GM21825 (cell line): ENCODE measurements around the gene FZD1.

Experiments
- ATAC-seq: cut with Tn5 transposase; IDR thresholded peaks from one replicate; pipeline ENCODE4 v1.9.1; 2021; ENCODE audit warnings: mild to moderate bottlenecking, moderate library complexity; ENCODE audit not compliant: unreplicated experiment

FZD1 gene

DNA sequence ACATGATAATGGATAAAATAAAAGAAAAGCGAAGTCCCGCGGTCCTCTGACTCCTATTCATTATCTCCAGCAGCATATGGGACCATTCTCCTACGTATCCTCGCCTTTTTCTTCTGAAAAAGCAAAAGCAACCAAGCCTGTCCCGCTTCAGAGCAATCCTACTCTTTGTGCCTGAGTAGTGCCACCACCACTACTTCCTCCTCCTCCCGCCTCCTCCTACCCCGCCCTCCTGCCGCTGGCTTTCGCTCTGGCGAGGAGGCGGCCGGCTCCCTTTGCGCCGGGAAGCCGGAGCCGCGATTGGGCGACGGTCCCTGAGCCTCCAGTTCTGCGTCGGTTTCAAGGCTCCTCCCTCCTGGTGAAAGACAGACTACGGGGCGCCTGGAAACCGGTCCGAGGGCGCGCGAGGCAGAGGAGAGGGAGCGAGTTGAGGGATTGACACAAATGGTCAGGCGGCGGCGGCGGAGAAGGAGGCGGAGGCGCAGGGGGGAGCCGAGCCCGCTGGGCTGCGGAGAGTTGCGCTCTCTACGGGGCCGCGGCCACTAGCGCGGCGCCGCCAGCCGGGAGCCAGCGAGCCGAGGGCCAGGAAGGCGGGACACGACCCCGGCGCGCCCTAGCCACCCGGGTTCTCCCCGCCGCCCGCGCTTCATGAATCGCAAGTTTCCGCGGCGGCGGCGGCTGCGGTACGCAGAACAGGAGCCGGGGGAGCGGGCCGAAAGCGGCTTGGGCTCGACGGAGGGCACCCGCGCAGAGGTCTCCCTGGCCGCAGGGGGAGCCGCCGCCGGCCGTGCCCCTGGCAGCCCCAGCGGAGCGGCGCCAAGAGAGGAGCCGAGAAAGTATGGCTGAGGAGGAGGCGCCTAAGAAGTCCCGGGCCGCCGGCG, at the start of gene FZD1:
FZD1 (plus strand) TSS at position 388 of the 878 bp plus-strand sequence; CDS start at position 836, 448 bp downstream.
- peak; percentile 89 for ATAC-seq

DNA sequence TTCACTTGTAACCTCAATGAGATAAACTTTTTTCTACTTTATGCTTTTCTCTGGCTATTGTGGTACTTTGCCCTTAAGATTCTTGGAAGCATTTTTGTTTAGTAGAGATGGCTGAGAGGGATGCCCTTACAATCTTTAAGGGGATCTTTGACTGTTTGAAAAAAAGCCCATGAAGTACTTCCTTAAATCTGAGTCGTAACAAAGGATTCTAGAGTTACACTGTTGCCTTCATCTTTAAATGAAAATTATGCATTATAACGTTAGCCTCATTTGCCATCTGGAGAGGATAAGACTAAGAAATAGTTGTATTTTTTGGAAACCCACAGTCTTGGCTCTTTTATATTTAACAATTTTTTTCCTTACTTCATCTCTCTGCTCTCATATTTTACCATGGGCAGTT, 37.8 kb upstream of the FZD1 start:
- no peak for ATAC-seq

DNA sequence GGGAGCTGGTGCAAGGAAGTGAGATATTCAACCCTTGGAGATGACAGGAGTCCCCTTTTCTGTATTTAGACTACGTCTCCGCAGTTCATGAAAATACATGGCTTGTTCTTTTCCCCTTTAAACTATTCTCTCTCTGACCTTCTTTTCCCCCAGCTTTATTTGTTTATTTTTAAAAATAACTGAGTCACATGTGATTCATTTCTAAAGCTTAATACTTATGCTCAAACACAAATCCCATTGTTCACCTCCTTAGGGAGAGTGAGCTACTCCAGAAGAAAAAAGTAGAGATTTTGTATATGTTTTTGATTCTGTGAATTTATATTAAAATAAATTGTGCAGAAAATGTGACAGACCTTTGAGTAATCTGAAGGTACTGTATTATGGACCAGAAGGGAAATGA, 35.9 kb upstream of the FZD1 start:
- no peak for ATAC-seq

DNA sequence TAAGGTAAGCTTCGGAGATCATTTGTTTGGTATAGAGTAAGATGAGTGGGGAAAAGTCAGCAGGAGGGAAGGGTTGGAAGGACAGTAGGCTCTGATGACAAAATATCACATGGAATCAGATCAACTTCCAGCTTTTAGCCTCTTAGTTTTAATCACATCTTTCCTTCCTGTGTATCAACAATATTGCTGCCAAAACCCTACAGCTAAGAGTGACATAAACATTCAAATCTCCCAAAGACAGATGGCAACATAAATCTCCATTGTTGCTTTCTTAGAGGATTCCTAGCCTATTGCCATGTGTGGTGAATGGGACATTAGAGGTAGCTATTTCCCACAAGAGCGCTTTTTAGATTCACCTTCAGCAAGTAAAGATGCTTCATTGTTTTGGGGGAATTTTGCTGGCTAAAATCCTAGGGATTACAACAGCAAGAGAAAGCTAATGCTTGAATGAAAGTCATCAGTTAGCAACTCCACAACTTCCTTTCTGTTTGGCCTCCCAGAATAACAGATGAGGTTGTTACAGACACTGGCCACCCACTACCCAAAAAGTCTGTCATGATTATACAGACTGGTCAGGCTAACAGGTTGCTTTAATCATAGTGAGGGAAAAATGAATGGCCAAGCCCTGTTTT, 35.2 kb upstream of the FZD1 start:
- ATAC-seq: no peak

DNA sequence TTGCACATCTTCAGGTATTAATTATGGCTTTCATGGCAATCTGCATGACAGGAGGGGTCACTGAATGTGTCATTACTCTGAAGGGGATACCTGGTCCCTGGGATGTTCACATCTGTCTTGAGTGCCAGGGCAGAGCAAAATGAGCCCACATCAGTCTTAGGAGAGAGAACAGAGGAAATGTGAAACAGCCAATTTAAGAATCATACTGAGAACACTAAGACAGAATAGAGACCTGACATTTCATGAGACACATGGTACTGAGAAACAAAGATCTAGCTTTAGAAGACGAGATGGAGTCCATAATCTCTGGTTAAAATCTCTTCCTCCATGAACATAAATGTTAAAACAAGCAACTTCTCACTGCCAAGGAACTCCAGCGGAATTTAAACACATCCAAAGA, 34.1 kb upstream of the FZD1 start:
- no peak for ATAC-seq

DNA sequence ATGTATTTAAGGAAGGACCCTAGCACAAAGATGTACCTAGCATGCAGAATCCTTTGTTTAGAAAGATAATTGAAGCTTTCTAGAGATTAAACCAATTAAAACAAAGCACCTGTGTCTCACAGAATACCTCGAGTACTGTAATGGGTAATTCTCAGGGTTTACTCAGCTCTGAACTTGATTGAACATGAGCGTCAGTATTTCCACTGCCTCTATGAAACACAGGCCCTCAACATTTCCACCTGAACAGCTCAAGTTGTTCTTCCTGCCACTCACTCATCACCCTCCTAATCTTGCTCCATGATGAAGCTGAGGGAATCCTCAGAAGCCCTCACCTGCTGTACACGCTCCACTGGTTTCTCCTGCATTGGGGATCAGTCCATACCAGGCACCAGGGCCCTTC, 33.7 kb upstream of the FZD1 start:
- ATAC-seq: no peak

DNA sequence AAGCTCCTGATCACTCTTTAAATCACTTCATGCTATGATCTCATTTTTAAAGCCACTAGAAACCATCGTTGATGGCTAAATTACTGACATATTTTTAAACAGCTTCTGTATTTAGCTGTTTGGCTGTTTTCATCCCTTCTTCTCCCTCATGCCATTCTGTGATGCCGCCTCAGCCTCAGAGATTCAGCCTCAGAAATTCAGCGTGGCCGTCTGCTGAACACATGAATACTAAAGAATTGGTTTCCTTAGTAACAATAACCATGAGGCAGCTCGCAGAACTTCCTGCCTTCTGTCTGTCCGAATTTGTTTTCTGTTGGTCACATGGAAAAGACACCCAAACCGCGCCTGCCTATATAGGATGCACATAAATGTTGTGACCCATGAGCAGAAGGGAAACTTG, 31.0 kb upstream of the FZD1 start:
- ATAC-seq: no peak

DNA sequence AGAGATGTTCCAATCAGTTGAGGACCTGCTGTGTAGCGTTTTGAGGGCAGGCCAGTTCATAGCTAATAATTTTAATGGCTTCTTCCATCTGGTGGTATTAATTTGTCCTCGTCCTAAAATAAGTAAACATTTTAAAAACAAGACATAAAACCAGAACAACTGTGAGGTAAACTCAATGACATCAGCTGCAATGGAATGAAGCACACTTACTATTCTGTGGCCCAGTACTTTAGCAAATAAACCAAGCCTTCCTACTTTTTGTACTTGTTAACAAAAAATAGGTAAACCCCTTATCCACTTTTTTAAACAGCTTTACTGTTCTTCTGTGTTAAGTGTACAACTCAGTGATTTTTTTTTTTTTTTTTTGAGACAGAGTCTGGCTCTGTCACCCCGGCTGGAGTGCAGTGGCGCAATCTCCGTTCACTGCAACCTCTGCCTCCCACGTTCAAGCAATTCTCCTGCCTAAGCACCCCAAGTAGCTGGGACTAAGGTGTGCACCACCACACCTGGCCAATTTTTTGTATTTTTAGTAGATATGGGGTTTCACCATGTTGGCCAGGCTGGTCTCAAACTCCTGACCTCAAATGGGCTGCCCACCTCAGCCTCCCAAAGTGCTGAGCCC, 28.9 kb upstream of the FZD1 start:
- no peak for ATAC-seq

DNA sequence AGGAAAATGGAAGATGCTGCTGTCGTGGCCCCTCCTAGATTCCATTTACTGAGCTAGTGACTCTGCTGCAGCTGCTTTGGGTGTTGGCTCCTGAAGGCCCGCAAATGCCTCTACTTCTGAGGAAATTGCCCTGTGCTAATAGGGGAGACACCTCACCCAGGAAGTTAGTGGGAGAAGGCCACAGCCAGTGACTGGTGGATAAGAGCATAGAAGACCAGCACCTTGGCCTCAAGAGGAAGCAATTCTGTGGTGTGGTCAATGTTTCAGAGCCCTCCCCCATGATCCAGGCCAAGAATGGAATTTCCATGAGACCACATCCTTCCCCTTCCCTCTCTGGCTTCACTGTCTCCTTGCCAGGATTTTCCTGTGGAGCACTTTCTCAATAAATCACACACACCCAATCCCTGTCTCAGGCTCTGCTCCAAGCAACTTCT, 25.0 kb upstream of the FZD1 start:
- ATAC-seq: no peak

DNA sequence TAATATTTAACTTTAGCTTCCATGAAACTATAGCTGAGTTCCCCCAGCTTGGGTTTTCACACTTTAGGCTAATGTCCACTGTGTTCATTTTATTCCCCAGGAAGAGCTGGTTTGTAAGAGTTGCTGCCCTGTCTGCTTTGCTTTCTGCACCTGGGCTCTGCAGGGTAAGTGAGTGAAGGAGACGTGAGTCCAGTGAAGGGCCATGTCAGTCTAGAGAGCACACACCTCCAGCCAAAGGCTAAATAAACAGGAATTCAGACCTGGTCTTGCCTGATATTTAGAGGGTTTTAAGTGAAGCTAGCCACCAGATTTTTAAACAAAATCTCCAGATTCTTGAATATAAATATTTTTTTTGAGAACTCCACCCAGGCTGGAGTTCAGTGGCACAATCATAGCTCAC, 24.5 kb upstream of the FZD1 start:
- ATAC-seq: no peak

DNA sequence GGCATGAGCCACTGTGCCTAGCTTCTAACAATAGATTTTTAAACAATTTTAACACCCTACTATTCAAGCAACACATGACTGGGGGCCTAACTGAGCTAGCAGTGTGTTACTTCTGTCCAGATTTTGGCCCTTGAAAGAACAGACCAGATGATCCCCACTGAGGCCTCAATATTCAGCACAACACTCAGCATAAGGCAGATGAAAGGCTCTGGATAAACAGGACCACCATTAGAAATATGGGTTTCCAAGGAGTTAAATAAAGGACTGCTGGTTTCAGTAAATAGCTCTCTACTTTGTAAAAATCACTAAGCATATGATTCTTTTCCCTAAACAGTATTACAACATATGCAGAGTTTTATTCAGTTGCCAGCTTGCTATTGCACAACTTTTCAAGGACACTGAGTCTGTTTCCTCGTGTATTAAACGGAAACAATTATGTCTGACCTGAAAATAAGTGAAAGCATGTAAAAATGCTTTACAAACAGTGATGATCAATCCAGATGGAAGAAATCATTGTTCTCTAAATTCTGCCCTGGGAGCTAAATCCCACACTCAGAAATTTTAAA, 23.8 kb upstream of the FZD1 start:
- no peak for ATAC-seq

DNA sequence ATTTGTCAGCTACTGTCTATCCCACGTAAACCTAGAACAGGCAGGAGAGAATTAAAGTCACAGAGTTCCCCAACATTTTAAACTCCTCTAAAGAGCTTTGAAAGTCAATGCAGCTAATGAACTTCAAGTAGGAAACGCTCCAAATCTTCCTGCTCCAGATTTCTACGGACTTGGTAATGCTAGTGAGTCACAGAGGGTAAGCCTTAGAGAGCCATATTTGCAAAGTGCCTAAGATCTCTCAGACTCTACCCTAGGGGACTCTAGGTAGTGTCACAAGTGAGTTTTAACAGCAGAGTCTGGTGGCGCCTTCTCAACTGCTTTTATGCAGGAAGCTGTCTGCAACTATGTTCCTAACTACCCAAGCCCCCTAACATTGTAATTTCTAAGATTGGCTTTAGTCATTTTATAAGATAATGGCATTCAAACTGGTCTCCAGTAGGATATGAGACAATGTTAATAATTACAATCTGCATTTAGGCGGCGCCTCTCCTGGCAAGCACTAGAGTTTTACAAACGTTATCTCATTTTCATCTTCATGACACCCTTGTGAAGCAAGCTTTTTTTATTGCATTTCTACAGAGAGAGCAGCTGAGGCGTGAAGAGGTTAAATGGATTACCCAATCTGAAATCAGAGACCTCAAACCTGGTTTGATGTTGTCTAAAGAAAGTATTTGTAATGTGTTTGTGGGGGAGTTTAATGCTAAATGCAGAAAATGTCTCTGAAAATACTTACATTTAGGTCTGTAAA, 22.0 kb upstream of the FZD1 start:
- no peak for ATAC-seq

DNA sequence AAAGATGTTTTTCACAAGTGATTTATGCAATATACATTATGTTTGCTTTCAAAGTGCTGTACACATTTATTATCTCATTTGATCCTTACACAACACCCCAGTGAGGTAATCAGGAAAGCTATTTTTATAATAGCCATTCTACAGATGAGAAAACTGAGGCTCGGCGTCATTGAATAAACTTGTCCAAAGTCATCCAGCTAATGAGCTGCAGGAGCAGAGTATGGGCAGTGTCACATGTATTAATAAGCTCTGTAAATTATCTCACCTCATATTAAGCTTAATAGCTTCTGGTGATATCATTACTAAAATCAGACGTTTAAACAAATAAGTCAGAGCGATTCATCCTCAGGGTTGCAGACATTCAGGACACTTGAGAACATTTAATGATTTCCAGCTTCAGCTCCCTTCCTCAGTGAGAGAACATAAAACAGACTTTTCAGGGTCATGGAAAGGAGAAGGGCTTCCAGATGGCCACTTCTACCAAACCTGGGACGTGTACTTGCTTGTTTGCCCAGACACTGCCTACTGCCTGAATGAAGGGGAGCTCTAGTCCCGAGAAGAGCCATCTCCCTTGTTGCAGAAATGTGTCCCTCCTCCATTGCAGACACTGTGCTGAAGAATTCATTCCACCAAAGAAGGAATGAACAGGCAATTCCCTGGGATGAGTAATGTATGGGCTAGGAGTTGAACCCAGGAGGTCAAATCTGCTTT, 20.5 kb upstream of the FZD1 start:
- no peak for ATAC-seq

DNA sequence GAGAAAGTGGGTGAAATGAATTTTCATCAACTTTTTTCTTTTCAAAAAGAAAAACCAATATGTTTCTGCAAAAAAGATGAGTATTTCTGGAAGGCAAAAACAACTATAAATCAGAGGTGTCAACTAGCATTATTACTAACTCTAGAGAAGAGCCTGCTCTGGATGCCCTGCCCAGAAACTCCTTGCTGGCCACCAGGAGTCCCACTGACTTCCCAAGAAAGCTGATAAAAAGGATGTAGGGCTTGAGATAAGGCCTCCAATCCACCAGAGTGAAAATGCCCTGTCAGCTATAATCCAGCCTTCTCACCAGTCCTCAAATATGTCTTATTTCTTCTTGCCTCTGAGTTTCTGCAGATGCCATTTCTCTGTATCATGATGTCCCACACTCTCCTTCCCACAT, 16.7 kb upstream of the FZD1 start:
- ATAC-seq: no peak

DNA sequence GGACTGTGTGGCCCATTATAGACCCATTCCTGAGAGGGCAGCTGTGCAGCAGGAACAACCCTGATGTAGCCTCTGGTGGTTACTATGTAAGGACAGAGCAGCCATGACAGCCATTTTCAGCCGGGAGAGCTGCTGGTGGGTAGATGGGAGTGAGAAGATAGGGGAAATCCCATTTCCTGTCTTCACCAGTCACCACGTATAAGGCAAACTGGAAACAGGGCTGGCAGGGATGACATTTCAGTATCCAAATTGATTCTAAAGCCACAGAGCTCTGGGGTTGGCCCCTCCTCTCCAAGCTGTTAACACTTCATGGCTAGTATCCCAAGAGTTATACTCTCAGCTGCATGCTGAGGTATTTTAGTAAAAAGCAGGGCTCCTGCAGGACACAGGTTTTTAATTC, 15.2 kb upstream of the FZD1 start:
- no peak for ATAC-seq

DNA sequence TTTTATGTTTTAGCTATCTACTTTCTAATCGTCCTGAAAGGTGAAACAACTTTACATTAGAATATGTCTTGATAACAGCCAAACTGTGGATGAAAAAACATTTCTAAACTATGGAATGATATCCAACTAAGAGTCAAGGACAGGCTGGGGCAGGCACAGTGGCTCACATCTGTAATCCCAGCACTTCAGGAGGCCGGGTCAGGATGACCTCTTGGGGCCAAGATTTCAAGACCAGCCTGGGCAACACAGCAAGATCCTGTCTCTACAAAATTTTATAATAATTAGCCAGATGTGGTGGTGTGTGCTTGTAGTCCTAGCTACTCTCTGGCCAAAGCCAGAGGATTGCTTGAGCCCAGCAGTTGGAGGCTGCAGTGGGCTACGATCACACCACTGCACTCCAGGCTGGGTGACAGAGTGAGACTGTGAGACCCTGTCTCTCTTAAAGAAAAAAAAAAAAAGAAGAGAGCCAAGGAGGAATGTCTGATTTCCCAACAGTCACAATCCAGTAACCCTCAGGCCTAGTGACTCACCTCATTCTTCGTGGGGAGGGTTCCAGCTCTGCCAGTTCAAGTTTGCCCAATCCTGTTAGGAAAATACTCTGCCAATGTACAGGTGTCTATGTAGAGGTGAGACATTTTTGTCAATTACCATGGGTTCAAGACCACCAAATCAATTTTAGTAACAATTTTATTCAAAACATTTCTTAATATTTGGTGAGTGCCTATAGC, 14.6 kb upstream of the FZD1 start:
- no peak for ATAC-seq

DNA sequence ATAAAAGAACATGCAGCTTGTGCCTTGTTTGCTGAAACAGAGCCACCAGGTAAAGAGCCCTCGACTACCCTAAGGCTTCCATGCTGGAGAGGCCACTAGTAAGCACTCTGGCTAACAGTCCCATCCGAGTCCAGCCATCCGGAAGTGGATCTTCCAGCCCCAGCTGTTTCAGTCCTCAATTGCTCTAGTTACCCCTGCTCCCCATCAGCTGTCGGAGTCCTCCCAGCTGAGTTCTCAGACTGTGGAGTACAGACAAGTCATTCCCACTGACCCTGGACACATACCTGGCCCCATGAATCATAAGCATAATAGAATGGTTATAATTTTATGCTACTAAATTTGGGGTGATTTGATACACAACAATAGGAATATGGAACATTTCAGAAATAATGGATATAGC, 13.5 kb upstream of the FZD1 start:
- no peak for ATAC-seq

DNA sequence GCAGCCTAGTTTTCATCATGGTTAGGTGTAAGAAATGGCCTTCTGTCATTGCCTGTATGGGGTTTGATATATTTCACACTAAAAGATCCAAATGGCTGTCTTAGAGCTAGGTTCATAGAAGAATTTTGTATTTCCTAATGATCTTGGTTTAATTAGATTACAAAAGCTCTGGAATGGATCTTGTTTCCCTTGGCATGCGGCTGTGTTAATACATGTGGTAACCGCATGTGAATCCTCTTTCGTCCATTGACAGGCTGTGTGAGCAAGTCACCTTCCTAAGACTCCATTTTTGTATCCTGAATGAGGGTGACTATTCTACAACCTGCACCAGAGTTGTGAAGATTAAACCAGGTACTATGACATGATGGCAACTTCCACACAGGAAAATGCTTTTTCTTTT, 12.4 kb upstream of the FZD1 start:
- ATAC-seq: no peak

DNA sequence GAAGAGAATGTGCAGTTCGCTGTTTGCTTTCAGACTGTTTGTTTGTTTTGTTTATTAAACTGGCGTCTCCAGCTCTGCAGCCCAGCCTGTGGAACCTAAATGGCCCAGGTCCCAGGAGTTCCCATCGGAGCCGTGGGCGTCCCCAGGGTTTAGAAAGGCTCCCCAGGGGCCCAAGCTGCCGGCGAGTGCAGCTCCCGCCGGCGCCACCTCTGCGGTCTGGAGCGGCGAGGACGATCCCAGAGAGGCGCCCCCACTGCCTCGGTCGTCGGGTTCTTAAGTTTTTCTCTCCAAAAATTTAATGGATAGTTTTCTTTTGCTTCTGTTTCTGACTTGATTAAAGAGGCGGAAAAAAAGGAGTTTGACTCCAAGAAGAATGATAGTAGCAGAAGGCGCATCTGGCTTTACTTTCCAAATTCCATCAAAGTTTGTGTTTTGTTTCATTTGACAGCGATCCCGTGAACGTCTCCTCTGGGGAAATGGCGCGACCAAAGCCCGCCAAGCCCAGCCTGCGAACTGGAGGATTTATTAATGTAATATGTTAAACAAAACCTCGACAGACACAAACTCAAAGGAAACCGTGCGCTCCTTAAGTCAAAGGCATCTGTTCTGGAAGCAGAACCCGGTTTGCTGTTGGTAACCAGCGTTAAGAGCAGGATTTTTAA, 718 bp upstream of the FZD1 start:
- ATAC-seq: no peak
